Natural killer cell treated with Interleukin-12 subunit alpha and Interleukin-12 subunit beta and Interleukin-15 and Interleukin-18, amount 100 ng/mL, for 72 hours (primary cell): ENCODE results near the gene SPI1. TPM values are rescaled to one million over a fixed set of nuclear protein-coding genes. Genes with fewer than 3 reads are reported as not detected.

Source experiments
- ATAC-seq, 2 donors: fragments of 150-1000 bp; cut with Tn5 transposase in 1 of 2; sonication (Bioruptor Pico), chemical (Tn5 transposase) in 1 of 2; 2 replicates each; pipeline ENCODE4 v1.10.0; 2021
- DNase-seq: peaks from one replicate; pipeline ENCODE4 v3.0.0; 2022; ENCODE audit warnings: low spot score
- H3K27ac Mint-ChIP-seq, 2 donors: 1 replicate in 1 of 2; 2 replicates in 1 of 2; pipeline ENCODE4 v1.8.0; 2022; ENCODE audit warnings: mixed read lengths in 2 of 2, mild to moderate bottlenecking in 1 of 2, moderate library complexity in 1 of 2
- H3K27me3 Mint-ChIP-seq, 2 donors: 1 replicate in 1 of 2; 2 replicates in 1 of 2; pipeline ENCODE4 v1.8.0; 2022; ENCODE audit warnings: mixed read lengths in 2 of 2
- H3K36me3 Mint-ChIP-seq: one replicate; pipeline ENCODE4 v1.8.0; 2022; ENCODE audit warnings: mixed read lengths
- H3K4me1 Mint-ChIP-seq, 2 donors: 1 replicate in 1 of 2; 2 replicates in 1 of 2; pipeline ENCODE4 v1.8.0; 2022; ENCODE audit warnings: low read depth in 2 of 2, mixed read lengths in 2 of 2, mild to moderate bottlenecking in 1 of 2
- H3K4me3 Mint-ChIP-seq: one replicate; pipeline ENCODE4 v1.8.0; 2022; ENCODE audit warnings: mixed read lengths
- H3K9me3 Mint-ChIP-seq: 2 replicates; pipeline ENCODE4 v1.8.0; 2022; ENCODE audit warnings: mixed read lengths
- total RNA-seq, 2 donors: library from RNA; stranded (reverse); gene quantifications; one replicate each; pipeline ENCODE4 v1.2.3, GENCODE V29; 2022

SPI1 gene
- 1 to 10 TPM; 2.0 to 2.5 TPM for total RNA-seq

- Mint-ChIP-seq H3K4me3 (peak within 1 kb of the TSS; percentile 45), H3K36me3 (no peaks in the 10 kb centered on the region), H3K27ac (peak within 1 kb of the TSS; percentile 34 to 45), H3K4me1 (peaks cover 10 to 15% of the 10 kb centered on the region in 2 donors), H3K27me3 (no peaks in the 10 kb centered on the region), H3K9me3 (no peaks in the 10 kb centered on the region)
- ATAC-seq: peak; percentile 50 to 54
- DNase-seq: no peak
Measured at GRCh38 chr11:47378010-47378835, at the start of gene SPI1. TSS of gene SPI1 (minus strand) at chr11:47378547. CDS start at chr11:47378353, 194 bp downstream.

DNA sequence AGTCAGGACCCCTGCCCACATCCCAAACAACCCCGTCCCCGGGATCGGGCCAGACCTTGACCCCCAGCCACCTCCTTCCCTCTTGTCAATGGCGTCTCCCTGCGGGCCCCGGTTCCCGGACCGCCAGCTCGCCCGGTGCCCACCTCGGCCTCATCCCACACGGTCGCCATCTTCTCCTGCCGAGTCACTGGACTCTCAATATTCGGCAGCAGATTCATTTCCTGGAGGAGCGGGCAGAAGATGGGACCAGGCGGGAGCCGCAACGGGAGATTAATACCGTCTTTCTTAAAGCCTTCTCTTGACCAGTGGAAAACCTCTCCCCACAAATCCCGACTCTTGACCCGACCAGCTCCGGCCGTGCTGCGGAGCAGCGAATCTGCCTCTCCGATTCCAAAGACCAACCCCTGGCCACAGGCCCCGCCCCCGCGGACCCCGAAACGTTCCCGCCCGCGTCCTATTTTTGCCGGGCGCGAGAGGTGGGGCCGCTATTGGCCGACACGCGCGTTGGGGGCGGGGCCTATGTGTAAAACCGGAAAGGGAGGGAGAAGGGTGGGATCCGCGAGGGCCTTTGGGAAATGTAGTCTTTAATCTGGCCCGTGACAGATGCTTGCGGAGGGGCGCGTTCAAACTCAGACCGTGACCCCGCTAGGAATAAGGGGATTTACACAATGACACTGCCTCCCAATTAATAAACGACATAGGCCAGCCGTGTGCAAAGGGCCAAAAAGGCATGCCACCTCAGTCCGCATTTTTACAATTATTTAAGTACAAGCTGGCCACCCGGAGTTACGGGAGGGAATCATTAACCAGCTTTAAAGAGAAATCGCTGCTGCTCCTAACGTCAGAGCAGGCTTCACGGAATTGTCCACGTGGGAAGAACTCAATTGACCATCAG, 48.0 kb upstream of the SPI1 start, which contains the start of gene PSMC3:
Gene PSMC3 (minus strand): TSS at position 378 of the 895 bp plus-strand sequence. CDS start 160 bp downstream, at position 218.
- Mint-ChIP-seq H3K9me3 (no peaks in the 10 kb centered on the region), H3K27ac (peak within 1 kb of the TSS; percentile 98 to 99), H3K4me1 (peaks cover 23 to 30% of the 10 kb centered on the region in 2 donors), H3K36me3 (peaks cover 24% of the 10 kb centered on the region), H3K27me3 (no peaks in the 10 kb centered on the region), H3K4me3 (peak within 1 kb of the TSS; percentile 92)
- DNase-seq: peak; percentile 99
- peak; percentile 97 to 98 for ATAC-seq

DNA sequence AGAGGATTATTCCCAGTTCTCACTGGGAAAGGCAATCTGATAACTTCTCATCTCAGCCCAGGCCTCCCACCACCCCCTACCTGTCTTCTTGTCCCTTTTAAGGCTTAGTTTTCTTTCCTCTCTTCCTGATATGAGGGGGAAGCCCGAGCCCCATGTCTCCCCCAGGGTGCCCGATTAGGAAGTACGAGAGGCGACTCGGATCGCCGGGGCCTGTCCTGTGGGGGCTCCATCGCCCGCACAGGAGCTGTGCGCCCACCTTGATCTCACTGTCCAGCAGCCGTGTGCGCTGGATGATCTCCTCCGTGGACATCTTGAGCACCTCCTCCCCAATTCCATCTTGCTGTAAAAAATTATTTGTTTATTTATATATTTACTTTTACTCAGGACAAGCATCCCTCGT, 47.3 kb upstream of the SPI1 start:
- Mint-ChIP-seq H3K36me3 (peaks cover 24% of the 10 kb centered on the region), H3K4me3 (peak overlapping the region; percentile 92), H3K4me1 (peaks cover 23 to 30% of the 10 kb centered on the region in 2 donors), H3K27me3 (no peaks in the 10 kb centered on the region), H3K9me3 (no peaks in the 10 kb centered on the region), H3K27ac (peak overlapping the region; percentile 98 to 99)
- no peak for DNase-seq
- no peak for ATAC-seq

DNA sequence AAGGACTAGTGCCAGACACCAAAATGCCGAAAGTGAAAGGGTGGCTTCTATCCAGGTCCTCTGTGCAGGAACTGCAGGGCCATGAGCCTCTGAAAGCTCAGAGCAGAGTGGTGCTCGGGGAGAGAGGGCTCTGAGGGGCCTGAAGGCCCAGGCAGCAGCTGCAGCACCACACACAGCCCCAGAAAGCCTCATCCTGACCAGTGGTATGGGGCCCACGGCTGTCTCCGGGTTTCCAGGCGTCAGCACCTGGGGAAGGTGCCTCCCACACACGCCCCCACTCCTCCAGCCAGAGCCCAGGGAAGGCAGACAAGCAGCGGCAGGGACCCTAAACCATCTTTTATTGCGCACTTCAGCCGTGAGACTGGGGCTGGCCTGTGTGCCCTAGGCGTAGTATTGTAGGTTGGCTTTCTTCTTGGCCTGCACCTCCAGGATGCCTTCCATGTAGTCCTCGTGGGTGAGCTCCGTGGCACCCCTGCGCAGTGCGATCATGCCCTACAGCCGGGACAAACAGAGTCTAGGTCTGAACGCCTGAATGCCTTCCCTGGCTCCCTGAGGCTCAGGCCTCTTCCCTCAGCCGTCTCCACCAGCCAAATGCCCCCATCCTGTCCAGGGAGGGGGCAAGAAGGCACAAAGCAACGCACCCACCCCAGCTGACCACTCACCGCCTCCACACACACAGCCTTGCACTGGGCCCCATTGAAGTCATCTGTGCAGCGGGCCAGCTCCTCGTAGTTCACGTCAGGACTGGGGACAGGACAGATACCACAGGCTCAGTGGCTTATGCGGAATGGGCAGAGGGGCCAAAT, 40.3 kb upstream of the SPI1 start:
- ATAC-seq: no peak
- peak overlapping the region in 1 of 2 donors; percentile 62 for H3K27ac Mint-ChIP-seq

DNA sequence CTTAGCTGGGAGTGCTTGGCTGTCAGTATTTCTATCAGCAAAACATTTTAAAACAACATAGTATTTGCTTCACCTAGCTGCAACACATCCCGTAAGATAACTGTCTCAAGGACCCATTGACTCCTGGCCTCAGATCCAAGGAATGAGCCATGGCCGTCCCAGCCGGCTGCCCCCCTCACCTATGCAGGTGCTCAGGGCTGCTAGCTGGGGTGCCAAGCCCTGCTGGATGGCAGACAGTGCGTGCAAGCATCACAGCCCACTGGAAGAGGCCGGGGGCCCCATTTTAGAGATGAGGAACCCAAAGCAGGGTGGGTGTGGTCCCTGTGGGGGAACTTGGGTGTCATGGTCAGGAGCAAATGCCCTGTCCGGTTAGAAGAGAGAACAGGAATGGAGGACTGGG, 39.4 kb upstream of the SPI1 start:
- Mint-ChIP-seq H3K4me1 (peaks cover 5 to 16% of the 10 kb centered on the region in 2 donors), H3K27ac (peak overlapping the region in 1 of 2 donors; percentile 62), H3K27me3 (no peaks in the 10 kb centered on the region), H3K9me3 (no peaks in the 10 kb centered on the region), H3K36me3 (peaks cover 5% of the 10 kb centered on the region), H3K4me3 (no peak overlapping the region)
- ATAC-seq: no peak
- DNase-seq: no peak

More for the DNA sequence above, 40.3 kb upstream of the SPI1 start:
- Mint-ChIP-seq H3K9me3 (no peaks in the 10 kb centered on the region), H3K4me1 (peaks cover 5 to 14% of the 10 kb centered on the region in 2 donors), H3K36me3 (peaks cover 6% of the 10 kb centered on the region), H3K4me3 (no peak overlapping the region), H3K27me3 (no peaks in the 10 kb centered on the region)
- no peak for DNase-seq

GRCh38 chr11:47415949-47416472, 37.7 kb upstream of the SPI1 start:
- Mint-ChIP-seq H3K9me3 (no peaks in the 10 kb centered on the region), H3K36me3 (peaks cover 5% of the 10 kb centered on the region)

GRCh38 chr11:47415091-47415854, 36.9 kb upstream of the SPI1 start:
- ATAC-seq: peak in 1 of 2 donors; percentile 3
- H3K27ac Mint-ChIP-seq: no peak overlapping the region

More at GRCh38 chr11:47415949-47416472, 37.7 kb upstream of the SPI1 start:
- H3K27me3 Mint-ChIP-seq: no peaks in the 10 kb centered on the region
- DNase-seq (peak; percentile 48), ATAC-seq (no peak)
- no peak overlapping the region for H3K4me3 Mint-ChIP-seq
- H3K27ac Mint-ChIP-seq: peak overlapping the region in 1 of 2 donors; percentile 33
- peaks cover 5 to 16% of the 10 kb centered on the region in 2 donors for H3K4me1 Mint-ChIP-seq

DNA sequence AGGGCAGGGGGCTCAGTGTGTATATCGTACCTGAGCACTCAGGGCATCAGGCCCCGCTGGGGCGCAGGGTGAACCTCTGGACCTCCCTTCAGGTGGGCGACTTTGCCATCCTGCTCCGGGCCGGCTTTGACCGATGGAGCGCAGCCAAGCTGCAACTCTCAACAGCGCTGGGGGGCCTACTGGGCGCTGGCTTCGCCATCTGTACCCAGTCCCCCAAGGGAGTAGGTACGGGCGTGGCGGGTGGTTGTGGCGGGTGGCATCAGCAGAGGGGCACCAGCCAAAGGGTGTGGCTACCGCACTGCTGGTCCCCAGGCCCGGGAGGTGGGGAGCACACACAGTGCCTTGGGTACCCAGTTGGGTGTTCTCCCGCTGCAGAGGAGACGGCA, 36.3 kb upstream of the SPI1 start:
- Mint-ChIP-seq H3K4me3 (no peak overlapping the region), H3K9me3 (no peaks in the 10 kb centered on the region), H3K27ac (no peak overlapping the region), H3K4me1 (peaks cover 5 to 14% of the 10 kb centered on the region in 2 donors), H3K27me3 (no peaks in the 10 kb centered on the region), H3K36me3 (peaks cover under 1% of the 10 kb centered on the region)
- DNase-seq (no peak), ATAC-seq (peak in 1 of 2 donors; percentile 2)

More at GRCh38 chr11:47415091-47415854, 36.9 kb upstream of the SPI1 start:
- no peaks in the 10 kb centered on the region for H3K9me3 Mint-ChIP-seq
- DNase-seq: no peak
- no peak overlapping the region for H3K4me3 Mint-ChIP-seq
- no peaks in the 10 kb centered on the region for H3K27me3 Mint-ChIP-seq
- H3K36me3 Mint-ChIP-seq: peaks cover 5% of the 10 kb centered on the region
- peaks cover 5 to 16% of the 10 kb centered on the region in 2 donors for H3K4me1 Mint-ChIP-seq

DNA sequence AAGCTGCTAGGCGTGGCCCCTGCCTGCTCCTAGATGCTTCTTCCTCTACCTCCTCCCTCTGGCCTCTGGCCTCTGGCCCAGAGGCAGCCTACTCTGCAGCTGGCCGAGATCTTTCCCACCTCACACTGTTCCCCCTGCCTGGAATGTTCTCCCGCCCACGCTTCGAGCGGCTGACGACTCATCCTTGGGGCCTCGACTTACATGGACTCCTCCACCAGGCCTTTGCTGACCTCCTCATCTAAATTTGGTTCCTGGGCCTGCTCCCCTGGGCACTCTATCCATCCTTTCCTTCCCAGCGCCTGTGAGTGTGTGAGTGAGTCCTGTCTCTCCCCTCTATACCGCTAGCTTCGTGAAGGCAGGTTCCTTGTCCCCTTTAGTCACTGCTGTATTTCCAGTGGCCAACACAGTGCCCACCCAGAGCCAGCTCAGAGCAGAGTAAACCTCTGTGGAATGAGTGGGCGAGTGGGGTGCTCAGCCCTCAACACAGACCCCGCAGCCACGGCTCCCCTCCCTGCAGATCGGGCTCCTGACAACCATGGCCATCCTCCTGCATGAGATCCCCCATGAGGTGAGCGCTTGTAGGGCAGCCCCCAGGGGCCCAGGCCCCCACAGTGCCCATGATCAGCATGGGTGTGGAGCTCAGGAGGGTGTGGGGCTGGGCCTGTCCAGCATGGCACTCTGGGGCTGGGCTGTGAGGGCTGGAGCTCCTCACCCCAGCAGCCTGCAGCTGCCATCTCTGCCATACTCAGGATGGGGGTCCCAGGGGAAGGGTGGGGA, 35.7 kb upstream of the SPI1 start:
- H3K4me1 Mint-ChIP-seq: peaks cover 5 to 20% of the 10 kb centered on the region in 2 donors
- peak overlapping the region in 1 of 2 donors; percentile 4 for H3K27ac Mint-ChIP-seq
- no peak for DNase-seq
- no peaks in the 10 kb centered on the region for H3K27me3 Mint-ChIP-seq
- no peak overlapping the region for H3K4me3 Mint-ChIP-seq
- H3K36me3 Mint-ChIP-seq: no peaks in the 10 kb centered on the region
- H3K9me3 Mint-ChIP-seq: no peaks in the 10 kb centered on the region
- ATAC-seq: no peak

GRCh38 chr11:47413351-47413750, 35.0 kb upstream of the SPI1 start:
- Mint-ChIP-seq H3K27ac (peak overlapping the region in 1 of 2 donors; percentile 19), H3K9me3 (no peaks in the 10 kb centered on the region), H3K4me3 (no peak overlapping the region), H3K27me3 (no peaks in the 10 kb centered on the region), H3K4me1 (peaks cover 5 to 25% of the 10 kb centered on the region in 2 donors), H3K36me3 (no peaks in the 10 kb centered on the region)
- DNase-seq (no peak), ATAC-seq (no peak)

DNA sequence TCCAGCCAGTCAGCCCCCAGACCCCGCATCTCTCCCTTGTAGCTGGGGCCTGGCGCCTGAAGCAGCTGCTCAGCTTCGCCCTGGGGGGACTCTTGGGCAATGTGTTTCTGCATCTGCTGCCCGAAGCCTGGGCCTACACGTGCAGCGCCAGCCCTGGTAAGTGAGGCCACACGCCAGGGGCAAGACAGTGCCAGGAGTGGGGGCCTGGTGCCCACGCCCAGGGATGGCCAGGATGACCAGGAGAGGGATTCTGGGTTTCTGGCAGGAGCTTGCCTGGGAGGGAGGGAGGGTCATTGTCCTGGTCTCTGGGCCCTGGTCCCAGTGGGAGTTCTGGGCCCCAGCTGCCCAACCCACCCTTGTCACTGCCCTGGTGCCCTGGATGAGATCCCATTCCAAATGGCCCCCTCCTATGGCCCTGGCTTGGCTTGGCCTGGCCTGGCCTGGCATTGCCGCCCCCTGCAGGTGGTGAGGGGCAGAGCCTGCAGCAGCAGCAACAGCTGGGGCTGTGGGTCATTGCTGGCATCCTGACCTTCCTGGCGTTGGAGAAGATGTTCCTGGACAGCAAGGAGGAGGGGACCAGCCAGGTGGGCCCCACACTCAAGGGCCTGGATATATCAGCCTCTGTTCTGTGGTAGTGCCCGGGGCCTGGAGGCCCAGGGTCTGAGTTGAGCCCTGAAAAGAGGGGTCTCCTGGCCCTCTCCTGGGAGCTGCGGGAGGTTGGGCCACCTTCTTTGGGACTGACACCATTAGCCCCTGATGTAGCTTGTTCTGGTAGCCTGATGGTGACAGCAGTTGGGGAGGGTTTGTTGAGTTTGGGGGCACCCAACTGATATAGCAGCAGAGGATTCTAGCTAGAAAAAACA, 33.8 kb upstream of the SPI1 start:
- no peak for ATAC-seq
- H3K27me3 Mint-ChIP-seq: no peaks in the 10 kb centered on the region
- no peak overlapping the region for H3K4me3 Mint-ChIP-seq

More for the DNA sequence above, 33.8 kb upstream of the SPI1 start:
- Mint-ChIP-seq H3K9me3 (no peaks in the 10 kb centered on the region), H3K36me3 (no peaks in the 10 kb centered on the region), H3K27ac (no peak overlapping the region), H3K4me1 (peaks cover 8 to 28% of the 10 kb centered on the region in 2 donors)
- no peak for DNase-seq
